HepG2 (cell line): ENCODE results near the gene SPTSSA. TPM values are rescaled to one million over a fixed set of nuclear protein-coding genes. Genes with fewer than 3 reads are reported as not detected.

Source experiments
- AHDC1 ChIP-seq: sonication (generic); formaldehyde crosslinking; IDR thresholded peaks from 2 replicates; pipeline ENCODE4 v1.5.1; 2020; ENCODE audit warnings: mild to moderate bottlenecking, missing genetic modification reagents, borderline replicate concordance
- GMEB1 ChIP-seq: sonication (generic); formaldehyde crosslinking; IDR thresholded peaks from 2 replicates; pipeline ENCODE4 v1.5.1; 2020; ENCODE audit warnings: missing genetic modification reagents, mild to moderate bottlenecking, borderline replicate concordance
- KAT7 ChIP-seq: IDR thresholded peaks from 2 replicates; pipeline ENCODE4 v1.6.1; 2018; ENCODE audit warnings: borderline replicate concordance, missing compliant biosample characterization
- MBD4 ChIP-seq: IDR thresholded peaks from 2 replicates; pipeline ENCODE4 v1.6.1; 2012; ENCODE audit warnings: low read length, inconsistent platforms, borderline replicate concordance
- MIER3 ChIP-seq: IDR thresholded peaks from 2 replicates; pipeline ENCODE4 v1.6.1; 2016; ENCODE audit warnings: missing compliant biosample characterization, borderline replicate concordance
- POGZ ChIP-seq: sonication (generic); formaldehyde crosslinking; IDR thresholded peaks from 2 replicates; pipeline ENCODE4 v1.4.0; 2020; ENCODE audit warnings: mild to moderate bottlenecking, missing genetic modification reagents
- UBTF ChIP-seq: sonication (generic); formaldehyde crosslinking; IDR thresholded peaks from 2 replicates; pipeline ENCODE4 v1.4.0; 2020; ENCODE audit warnings: mild to moderate bottlenecking, missing genetic modification reagents
- ZFP82 ChIP-seq: sonication (generic); formaldehyde crosslinking; IDR thresholded peaks from 2 replicates; pipeline ENCODE4 v1.5.1; 2020; ENCODE audit warnings: mild to moderate bottlenecking, missing genetic modification reagents, borderline replicate concordance
- ZNF34 ChIP-seq: sonication (generic); formaldehyde crosslinking; IDR thresholded peaks from 2 replicates; pipeline ENCODE4 v1.4.0; 2020; ENCODE audit warnings: mild to moderate bottlenecking, missing genetic modification reagents, borderline replicate concordance
- ZNF362 ChIP-seq: sonication (generic); formaldehyde crosslinking; IDR thresholded peaks from 2 replicates; pipeline ENCODE4 v1.4.0; 2020; ENCODE audit warnings: missing genetic modification reagents, mild to moderate bottlenecking, borderline replicate concordance
- ZNF430 ChIP-seq: sonication (generic); formaldehyde crosslinking; IDR thresholded peaks from 2 replicates; pipeline ENCODE4 v1.9.0; 2021; ENCODE audit warnings: mild to moderate bottlenecking, missing genetic modification reagents
- ZNF510 ChIP-seq: sonication (generic); formaldehyde crosslinking; IDR thresholded peaks from 2 replicates; pipeline ENCODE4 v1.4.0; 2020; ENCODE audit warnings: low read depth, mild to moderate bottlenecking, missing genetic modification reagents
- ZNF512 ChIP-seq: sonication (generic); formaldehyde crosslinking; IDR thresholded peaks from 2 replicates; pipeline ENCODE4 v1.4.0; 2020; ENCODE audit warnings: mild to moderate bottlenecking, missing genetic modification reagents
- ZNF572 ChIP-seq: sonication (generic); formaldehyde crosslinking; IDR thresholded peaks from 2 replicates; pipeline ENCODE4 v1.5.1; 2020; ENCODE audit warnings: mild to moderate bottlenecking, missing genetic modification reagents
- polyA plus RNA-seq, 8 experiments: library from polyadenylated mRNA; depleted of rRNA in 3 of 8; stranded (reverse) in 7 of 8; unstranded in 1 of 8; fragments of >200 nt; fragmentation: Illumina TruSeq in 4 of 8; extraction: Trizol in 4 of 8; gene quantifications; 2 replicates each; pipeline versions ENCODE4 v1.2.1 to v1.2.3, GENCODE V29; 2011 to 2016; ENCODE audit warnings: low read depth in 4 of 8, missing spikeins in 1 of 8, mixed read lengths in 1 of 8; ENCODE audit not compliant: insufficient read depth in 1 of 8
- total RNA-seq, 5 experiments: library from RNA; depleted of rRNA; stranded (reverse); fragments of >200 nt; fragmentation: Illumina TruSeq; extraction: Trizol; gene quantifications; 2 replicates each; pipeline ENCODE4 v1.2.3, GENCODE V29; 2016; ENCODE audit warnings: low read depth in 1 of 5

The SPTSSA gene
- total and polyA plus RNA-seq, 2 of the 13 experiments (the other 11 are each of a cell fraction or from before 2014, with no cell fraction given): 19.1 to 86.1 TPM

GRCh38 chr14:34496679-34497513 is 34.9 kb upstream of the SPTSSA start (continued):
- TF ChIP-seq AHDC1 (CRISPR knock-in tag) (peak; percentile 12; the same call in 1 of the 2 replicates), MBD4 (peak; percentile 32), ZNF430 (CRISPR knock-in tag) (peak; percentile 40; the same call in 1 of the 2 replicates), POGZ (peak; percentile 87), GMEB1 (CRISPR knock-in tag) (peak; percentile 48; the same call in 1 of the 2 replicates), ZNF512 (CRISPR knock-in tag) (no peak), ZNF510 (0 out of 2 replicates have a peak, but pooled peaks have one; percentile 29), ZNF34 (no peak), ZNF362 (CRISPR knock-in tag) (peak; percentile 62; the same call in 1 of the 2 replicates), ZNF572 (CRISPR knock-in tag) (no peak), KAT7 (CRISPR knock-in tag) (no peak), MIER3 (CRISPR knock-in tag) (peak; percentile 92; the same call in 1 of the 2 replicates), ZFP82 (0 out of 2 replicates have a peak, but pooled peaks have one; percentile 1), UBTF (CRISPR knock-in tag) (no peak; the same call in 1 of the 2 replicates)
